Measurements from ENCODE around the gene ENDOV.
"Not testable (repeated sequence)": the region's sequence is repeated elsewhere in the genome, so short reads cannot be mapped to it uniquely, and the experiment has no call there.

Gene ENDOV

DNA sequence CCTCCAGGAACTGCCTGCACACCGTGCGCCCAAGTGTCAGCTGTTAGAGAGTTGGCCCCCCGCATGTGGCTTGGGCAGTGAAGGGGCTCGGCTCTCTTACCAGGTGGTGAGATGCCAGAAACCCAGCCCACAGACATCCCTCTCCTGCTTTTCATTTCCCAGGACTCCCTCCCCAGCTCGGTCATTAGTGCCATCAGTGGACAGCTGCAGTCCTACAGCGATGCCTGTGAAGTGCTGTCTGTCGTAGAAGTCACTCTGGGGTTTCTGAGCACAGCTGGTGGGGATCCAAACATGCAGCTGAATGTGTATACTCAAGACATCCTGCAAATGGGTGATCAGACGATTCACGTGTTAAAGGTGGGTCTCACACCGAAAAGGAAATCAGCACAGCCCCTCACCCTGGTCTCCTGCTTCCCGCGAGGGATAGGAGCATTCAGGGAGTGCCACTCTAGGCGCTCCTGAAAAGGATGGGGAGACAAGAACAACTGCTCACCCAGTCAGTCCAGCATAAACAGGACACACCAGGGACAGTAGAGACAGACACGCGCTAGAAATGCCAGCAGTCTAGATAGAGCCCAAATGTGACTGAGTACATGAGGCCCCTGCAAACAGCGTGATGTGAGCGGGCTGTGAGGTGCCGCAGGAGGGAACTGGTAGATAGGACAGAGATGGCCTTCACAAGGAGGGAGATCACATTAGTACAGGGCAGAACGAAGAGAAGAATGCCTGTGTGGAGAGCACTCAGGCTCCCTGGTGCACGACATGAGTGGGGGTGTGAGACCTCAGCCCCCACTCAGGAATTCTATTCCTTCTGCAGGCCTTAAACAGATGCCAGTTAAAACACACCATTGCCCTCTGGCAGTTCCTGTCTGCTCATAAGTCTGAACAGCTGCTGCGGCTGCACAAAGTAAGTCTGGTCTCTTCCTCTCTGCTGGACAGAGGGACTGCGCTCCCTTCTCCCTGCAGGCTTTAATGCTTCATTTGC, 25.7 kb upstream of the ENDOV start:
- no peak for DNase-seq

GRCh38 chr17:80393241-80393890, 21.6 kb upstream of the ENDOV start:
- DNase-seq, result no peak

DNA sequence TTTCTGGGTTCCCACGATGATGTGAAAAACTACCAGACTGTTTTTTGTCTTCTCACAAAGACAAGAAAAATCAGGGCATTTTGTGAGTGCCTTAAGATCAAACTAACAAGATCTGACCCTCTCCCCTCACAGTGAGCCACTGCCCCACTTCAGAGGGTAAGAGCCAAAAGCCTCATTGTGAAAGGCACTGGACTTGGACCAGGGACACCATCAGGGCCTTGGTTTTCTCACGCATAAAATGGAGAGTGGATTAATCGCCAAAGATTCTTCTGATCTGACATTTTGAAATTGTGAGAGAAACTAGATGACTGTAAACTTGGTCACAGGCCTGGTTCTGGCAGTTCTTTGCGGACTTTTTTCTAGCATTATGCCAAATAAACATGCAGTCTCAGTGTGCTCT, 21.0 kb upstream of the ENDOV start:
- no peak for DNase-seq

DNA sequence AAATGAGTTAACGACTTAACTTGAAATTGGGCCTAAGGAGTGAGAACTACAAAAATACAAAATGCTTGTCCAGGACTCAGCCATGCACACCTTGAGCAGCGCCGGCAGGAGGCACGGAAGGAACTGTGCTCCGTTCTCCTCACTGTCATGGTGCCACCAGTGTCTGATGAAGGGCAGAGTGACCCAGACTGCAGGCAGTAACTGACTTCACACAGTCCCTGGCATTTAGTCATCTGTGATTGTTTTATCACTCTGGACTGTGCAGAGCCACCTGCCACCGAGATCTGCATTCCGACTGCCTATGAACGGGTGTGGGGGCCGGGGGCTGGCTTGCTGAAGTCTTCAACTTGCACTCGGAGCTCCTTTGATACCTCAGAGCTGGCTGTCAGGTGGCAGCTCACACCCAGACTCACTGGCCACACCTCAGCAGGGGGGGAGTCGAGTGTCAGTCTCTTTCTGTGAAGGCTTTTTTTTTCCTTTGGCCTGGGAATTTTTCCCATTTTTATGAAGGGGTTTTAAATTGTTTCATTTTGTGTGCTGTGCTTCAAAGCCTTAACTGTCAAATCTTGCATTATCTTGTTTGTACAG, 20.2 kb upstream of the ENDOV start:
- no peak for DNase-seq

DNA sequence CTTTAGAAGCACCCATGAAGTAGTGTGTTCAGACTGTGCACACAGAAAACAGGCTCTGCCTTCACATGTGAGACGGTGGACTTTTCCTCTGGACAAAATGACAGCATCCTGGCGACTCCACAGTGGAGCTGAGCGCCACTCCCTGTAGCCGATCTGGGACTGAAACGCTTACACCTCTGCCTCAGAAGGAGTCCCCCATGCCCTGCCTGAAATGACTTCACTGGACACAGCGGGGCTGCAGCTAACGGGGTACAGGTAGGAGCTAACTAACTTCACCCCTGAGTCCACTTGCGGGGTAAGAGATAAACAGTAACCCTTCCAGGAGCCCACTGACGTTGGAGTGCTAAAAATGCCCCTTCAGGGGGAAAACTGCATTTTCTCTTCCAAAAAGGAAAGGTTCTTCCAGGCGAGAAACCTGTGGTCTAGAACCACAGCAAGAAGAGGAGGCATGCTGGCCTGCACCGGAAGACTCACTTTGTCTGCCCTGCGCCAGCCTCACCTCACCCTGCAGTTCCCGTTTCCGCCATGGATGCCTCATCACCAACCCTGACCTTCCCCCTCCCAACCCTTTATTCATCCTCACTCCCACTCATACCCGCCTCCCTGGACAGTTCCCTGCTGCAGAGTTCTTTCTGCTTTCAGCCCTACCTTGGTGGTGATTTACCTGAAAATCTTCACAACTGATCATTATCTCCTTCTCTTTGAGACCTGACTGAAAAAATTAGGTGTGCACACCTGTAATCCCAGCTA, 19.4 kb upstream of the ENDOV start:
- no peak for DNase-seq

- no peak for DNase-seq
Observed at GRCh38 chr17:80396157-80397033, 18.6 kb upstream of the ENDOV start.

GRCh38 chr17:80397034-80397387, 18.0 kb upstream of the ENDOV start:
- no peak for DNase-seq

DNA sequence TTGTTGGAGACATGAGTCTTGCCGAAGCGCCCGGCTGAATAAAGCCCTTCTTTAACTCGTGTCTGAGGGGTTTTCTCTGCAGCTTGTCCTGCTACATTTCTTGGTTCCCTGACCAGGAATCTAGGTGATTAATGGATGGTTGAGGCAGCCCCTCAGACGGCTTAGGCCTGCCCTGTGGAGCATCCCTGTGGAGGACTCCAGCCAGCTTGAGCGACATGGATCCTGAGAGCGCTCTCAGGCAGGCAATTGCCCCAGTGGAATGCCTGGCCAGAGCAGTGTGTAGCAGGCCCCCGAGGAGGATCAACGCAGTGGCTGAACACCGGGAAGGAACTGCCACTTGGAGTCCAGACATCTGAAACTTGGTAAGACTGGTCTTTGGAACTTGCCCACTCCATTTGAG, 17.3 kb upstream of the ENDOV start:
- DNase-seq, result no peak

DNA sequence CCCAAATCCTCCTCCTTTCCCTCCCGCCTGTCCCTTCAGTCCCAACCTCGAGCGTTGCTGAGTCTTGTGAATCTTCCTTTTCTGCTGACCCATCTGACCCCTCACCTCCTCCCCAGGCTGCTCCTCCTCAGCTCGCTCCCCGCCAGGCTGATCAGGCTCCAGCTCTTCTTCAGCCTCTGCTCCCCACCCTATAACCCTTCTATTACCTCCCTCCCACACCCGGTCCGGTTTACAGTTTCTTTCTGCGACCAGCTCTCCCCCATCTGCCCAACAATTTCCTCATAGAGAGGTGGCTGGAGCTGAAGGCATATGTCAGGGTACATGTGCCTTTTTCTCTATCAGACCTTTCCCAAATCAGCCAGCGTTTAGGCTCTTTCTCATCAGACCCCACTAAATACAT, 13.9 kb upstream of the ENDOV start:
- not testable (repeated sequence) for DNase-seq

GRCh38 chr17:80402102-80402501, 12.9 kb upstream of the ENDOV start:
- DNase-seq, result not testable (repeated sequence)

GRCh38 chr17:80402959-80403358, 12.0 kb upstream of the ENDOV start:
- DNase-seq, result no peak

DNA sequence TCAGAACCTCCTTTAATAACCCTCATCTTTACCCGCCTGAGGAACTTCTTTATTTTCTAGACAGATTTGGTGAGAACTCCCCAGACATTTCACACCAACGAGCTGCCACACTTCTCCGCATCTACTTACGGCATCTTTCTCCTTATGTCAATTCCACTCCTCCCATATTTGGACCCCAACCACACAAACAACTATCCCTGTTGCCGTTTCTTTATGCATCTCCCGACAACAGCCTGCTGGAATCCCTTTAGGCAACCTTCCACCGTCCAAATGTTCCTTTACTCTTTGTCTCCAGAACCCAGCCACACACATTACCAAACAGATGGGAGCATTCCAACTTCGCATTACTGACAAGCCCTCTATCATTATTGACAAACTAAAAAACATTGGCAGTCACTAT, 8.8 kb upstream of the ENDOV start:
- no peak for DNase-seq

DNA sequence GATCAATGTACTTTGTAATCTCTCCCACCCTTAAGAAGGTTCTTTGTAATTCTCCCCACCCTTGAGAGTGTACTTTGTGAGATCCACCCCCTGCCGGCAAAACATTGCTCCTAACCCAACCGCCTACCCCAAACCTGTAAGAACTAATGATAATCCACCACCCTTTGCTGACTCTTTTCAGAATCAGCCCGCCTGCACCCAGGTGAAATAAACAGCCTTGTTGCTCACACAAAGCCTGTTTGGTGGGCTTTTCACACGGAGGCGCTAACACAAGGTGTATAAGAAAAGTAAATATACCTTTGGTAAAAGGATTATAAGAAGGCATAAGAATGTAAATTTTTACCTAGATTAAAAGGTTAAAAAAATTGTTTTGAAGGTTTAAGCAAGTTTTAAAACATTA, 7.0 kb upstream of the ENDOV start:
- DNase-seq, result not testable (repeated sequence)

GRCh38 chr17:80408872-80409271, 6.1 kb upstream of the ENDOV start:
- no peak for DNase-seq

GRCh38 chr17:80409626-80410025, 5.3 kb upstream of the ENDOV start:
- DNase-seq, result no peak

DNA sequence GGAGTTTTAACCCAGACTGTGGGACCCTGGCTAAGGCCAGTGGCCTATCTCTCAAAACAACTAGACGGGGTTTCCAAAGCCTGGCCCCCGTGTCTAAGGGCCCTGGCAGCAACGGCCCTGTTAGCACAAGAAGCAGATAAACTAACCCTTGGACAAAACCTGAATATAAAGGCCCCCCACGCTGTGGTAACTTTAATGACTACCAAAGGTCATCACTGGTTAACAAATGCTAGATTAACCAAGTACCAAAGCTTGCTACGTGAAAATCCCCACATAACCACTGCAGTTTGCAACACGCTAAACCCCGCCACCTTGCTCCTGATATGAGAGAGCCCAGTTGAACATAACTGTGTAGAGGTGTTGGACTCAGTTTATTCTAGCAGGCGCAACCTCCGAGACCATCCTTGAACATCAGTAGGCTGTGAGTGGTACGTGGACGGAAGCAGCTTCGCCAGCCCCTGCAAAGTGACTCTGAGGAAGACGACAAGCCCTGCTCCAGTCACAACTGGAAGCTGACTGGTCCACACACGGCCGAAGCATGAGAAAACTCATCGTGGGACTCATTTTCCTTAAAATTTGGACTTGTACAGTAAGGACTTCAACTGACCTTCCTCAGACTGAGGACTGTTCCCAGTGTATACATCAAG, 4.4 kb upstream of the ENDOV start:
- DNase-seq, result not testable (repeated sequence)

- DNase-seq, result no peak
Observed at GRCh38 chr17:80413771-80414507, 1.0 kb upstream of the ENDOV start.

DNA sequence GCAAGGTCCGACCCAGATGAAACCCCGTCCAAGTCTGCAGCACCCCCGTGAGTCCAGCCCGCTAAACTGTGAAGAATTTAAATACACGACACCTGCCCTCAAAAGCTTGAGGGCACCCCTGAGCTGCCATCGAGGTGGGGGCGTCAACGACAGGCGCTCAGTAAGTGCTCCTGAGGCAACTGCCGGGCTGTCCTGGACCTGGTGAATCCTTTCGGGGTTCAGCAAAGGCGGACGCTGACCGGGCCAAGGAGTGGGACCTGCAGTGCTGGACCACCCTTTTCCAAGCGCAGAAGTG, 512 bp upstream of the ENDOV start:
- no peak for DNase-seq

DNA sequence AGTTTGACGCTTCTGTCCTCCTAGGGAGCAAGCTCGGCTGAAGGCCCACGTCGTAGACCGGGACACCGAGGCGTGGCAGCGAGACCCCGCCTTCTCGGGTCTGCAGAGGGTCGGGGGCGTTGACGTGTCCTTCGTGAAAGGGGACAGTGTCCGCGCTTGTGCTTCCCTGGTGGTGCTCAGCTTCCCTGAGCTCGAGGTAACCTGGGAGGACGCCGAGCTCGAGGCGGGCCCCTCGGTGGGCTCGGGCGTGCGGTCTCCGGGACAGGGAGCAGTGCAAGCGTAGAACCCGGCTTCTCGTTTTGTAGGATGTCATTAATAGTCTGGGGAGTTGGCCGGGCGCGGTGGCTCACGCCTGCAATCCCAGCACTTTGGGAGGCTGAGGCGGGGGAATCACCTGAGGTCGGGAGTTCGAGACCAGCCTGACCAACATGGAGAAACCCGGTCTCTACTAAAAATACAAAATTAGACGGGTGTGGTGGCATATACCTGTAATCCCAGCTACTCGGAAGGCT, 715 bp downstream of the ENDOV start:
- no peak for DNase-seq

- DNase-seq, result no peak
Observed at GRCh38 chr17:80416260-80416939, 1.4 kb downstream of the ENDOV start.

Data from NCI-H1105 treated with DMSO at 0.1 percent for 48 hours (cell line).